GM10847 (cell line): Measurements from ENCODE around the gene VEPH1.

Experiments
- POLR2A ChIP-seq: IDR thresholded peaks from 2 replicates; pipeline ENCODE4 v1.6.1; 2011; ENCODE audit not compliant: insufficient read length; ENCODE audit errors: extremely low read depth

The VEPH1 gene

DNA sequence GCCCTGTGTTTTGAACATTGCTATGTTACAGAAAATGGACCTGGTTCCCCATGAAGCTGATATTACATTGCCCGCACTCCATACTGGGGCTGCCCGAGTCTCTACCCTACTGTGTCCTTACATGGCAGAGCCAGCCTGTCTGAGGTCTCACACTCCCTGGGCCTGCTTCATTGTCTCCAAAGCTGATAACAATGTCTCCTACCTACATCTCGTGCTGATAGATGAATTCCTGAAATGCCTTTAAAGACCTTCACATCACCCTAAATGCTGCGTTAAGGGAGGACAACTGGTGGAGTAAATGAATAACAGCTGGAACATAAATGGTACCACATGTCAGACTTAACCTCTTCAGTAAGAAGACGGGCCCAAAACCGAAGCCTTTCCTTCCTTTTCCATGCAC lies 129.4 kb downstream of the VEPH1 start:
- TF ChIP-seq POLR2A = no peak

DNA sequence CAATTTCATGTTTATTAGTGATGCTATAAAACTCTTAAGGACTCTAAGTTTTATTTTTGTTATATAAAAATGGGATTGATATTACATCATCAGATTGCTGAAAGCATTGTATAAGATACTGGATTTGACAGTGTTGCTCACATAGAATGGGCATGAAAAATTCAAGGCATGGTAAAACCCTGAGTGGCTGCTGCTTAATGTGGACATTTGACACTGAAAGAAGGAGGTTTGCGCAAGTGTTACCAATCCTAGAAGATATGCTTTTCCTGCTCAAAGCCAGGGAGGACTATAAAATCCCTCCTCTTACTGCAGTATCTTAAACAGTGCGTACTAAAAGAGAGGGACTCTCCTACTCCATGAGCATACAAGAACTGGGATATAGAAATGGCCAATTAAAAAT lies 132.3 kb downstream of the VEPH1 start:
- no peak for TF ChIP-seq POLR2A

DNA sequence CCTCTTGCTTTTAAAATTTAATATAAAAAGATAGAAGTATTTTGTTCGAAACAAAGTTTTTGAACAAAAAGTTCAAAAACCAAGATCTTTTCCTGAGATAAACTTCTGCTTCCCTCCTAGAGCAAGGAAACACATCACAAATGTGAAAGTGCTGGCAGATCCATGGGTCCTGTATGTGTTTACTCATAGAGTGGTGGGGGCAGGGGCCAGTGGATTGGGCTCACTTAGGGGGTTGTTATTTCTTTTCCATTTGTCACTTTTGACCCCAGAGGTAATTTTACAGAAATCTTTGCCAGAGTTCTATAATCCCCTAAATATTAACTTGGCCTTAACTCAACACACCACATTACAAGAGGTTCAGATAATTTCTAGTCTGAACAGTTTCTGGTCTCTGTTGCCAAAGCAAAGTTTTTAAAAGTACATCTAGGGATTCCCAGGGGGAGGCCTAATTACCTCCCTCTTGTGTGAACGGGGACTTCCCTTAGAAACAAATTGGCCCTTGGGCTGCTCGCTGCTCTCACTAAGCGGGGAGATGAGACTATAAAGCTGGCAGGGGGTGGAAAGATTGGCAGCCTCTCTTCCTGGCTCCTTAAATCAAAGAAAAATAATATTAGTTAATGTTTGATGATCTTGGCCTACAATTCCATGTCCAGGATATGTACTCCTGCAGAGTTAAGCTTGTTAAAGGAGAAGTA lies 133.3 kb downstream of the VEPH1 start:
- TF ChIP-seq POLR2A = no peak

GRCh38 chr3:157368171-157368570 lies 135.0 kb downstream of the VEPH1 start:
- no peak for TF ChIP-seq POLR2A

- TF ChIP-seq POLR2A = no peak
Observed at GRCh38 chr3:157363393-157363792, 139.8 kb downstream of the VEPH1 start.

GRCh38 chr3:157362348-157362747 lies 140.9 kb downstream of the VEPH1 start:
- TF ChIP-seq POLR2A = no peak

- TF ChIP-seq POLR2A = no peak
Observed at GRCh38 chr3:157360044-157360443, 143.2 kb downstream of the VEPH1 start.

- TF ChIP-seq POLR2A = no peak
Observed at GRCh38 chr3:157356541-157356940, 146.7 kb downstream of the VEPH1 start.

DNA sequence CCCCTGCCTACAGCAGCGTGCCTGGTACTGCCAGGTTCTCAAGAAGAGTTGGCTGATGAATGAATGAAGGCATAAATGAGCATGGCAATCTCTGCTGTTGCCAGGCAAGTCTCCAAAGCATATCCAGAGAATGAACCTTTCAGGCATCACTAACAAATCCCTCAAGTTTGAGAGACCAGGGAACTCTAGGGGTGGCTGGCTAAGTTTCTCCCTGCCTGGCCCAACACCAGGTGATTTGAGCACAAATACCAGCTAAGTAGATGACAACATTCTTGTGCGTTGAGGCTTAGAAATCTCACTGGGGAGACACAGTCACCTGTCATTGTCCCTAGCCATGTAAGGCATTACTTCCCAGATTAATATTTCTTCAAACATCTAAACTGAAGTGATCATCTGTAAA lies 147.9 kb downstream of the VEPH1 start:
- TF ChIP-seq POLR2A = no peak

- TF ChIP-seq POLR2A = no peak
Observed at GRCh38 chr3:157354722-157355121, 148.5 kb downstream of the VEPH1 start.

DNA sequence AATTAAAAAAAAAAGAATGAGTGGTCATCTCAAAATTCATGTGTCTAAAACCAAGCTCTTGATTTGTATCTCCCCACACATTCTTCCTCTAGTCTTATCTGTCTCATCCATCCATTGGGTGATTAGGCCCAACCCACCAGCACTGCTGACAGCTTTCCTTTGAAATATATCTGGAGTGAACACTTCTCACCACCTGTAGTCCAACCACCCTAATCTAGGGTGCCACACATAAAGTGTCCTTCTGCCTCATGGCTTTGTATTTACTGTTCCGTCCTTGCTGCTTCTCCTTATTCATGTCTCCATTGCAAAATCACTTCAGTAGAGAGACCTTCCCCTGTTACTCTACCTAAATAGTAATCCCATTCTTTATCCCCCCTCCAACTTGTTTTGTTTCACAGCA lies 149.0 kb downstream of the VEPH1 start:
- TF ChIP-seq POLR2A = no peak

DNA sequence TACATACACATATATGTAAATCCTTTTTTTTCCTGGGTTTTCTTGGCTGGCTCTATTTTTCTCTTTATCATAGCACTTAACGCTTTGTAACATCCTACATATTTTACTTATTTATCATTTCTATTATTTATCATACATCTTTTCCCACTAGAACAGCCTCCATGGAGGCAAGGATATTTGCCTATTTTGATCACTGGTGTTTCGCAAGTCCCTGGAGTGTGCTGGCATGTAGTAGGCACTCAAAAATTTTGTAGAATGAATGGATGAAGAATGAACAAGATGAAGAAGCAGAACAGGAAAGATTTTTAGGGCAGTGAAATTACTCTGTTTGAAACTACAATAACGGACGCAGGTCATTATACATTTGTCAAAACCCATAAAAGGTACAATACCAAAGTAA lies 149.6 kb downstream of the VEPH1 start:
- TF ChIP-seq POLR2A = no peak

- TF ChIP-seq POLR2A = no peak
Observed at GRCh38 chr3:157351981-157352380, 151.2 kb downstream of the VEPH1 start.

- no peak for TF ChIP-seq POLR2A
Observed at GRCh38 chr3:157347577-157348303, 155.5 kb downstream of the VEPH1 start.

DNA sequence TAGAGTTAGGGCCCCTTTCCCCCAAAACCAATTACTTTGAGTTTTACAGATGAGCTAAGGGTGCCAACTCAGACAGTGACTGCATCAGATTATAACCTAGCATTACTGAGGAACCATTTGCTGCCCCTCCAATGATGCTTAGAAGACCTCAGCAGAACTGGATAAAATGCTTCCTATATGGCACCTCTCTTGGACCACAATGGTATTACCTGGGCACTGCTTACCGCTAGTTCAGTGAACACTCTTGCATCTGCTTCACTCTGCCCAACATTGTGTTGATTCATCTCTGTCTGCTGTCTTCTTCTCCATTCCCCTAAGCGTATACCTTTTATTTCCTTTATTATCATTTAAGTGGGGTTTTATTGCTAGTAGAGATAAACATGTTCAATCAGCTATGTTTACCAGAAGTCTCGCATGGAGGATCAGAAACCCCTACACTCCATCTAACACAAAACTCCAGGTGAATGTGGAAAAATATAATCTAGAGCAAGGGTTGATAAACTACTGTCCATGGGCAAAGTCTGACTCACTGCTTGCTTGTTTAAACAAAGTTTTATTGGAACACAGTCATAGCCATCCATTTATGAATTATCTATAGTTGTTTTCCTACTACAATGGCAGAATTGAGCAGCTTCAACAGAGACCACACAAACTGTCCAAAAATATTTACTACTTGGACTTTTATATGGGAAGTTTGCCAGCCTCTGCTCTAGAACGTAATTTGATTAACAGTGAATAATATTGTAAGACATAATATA lies 166.8 kb downstream of the VEPH1 start:
- TF ChIP-seq POLR2A = no peak
